Adrenal gland (tissue), 12 donors: ENCODE results near the gene ATAD1. TPM values are rescaled to one million over a fixed set of nuclear protein-coding genes. Genes with fewer than 3 reads are reported as not detected.

ENCODE experiments used
- DNase-seq, 7 donors: peaks; one replicate each; pipeline ENCODE4 v3.0.0-alpha.2; 2019 to 2020
- H3K27ac ChIP-seq, 5 donors: fragments of 200-600 bp; sonication (generic) in 4 of 5; 1 replicate in 3 of 5; 2 replicates in 2 of 5; pipeline versions ENCODE4 v1.5.1 to v1.8.0; 2016 to 2020; ENCODE audit warnings: mild to moderate bottlenecking in 1 of 5
- H3K27me3 ChIP-seq: fragments of 200-600 bp; 2 replicates; pipeline ENCODE4 v1.8.0; 2021
- H3K36me3 ChIP-seq, 2 donors: fragments of 200-600 bp; replicated peaks in 1 of 2; 1 replicate in 1 of 2; 2 replicates in 1 of 2; pipeline versions ENCODE4 v1.5.1 to v1.8.0; 2018 to 2022
- H3K4me1 ChIP-seq, 2 donors: fragments of 200-600 bp; replicated peaks in 1 of 2; 1 replicate in 1 of 2; 2 replicates in 1 of 2; pipeline versions ENCODE4 v1.5.1 to v1.8.0; 2018 to 2021
- H3K4me3 ChIP-seq, 4 donors: fragments of 200-600 bp; sonication (generic) in 3 of 4; one replicate each; pipeline ENCODE4 v1.5.1; 2016 to 2018
- H3K9me3 ChIP-seq, 3 donors: fragments of 200-600 bp; sonication (generic) in 1 of 3; replicated peaks in 1 of 3; 1 replicate in 2 of 3; 2 replicates in 1 of 3; pipeline versions ENCODE4 v1.5.1 to v1.8.0; 2016 to 2021
- POLR2A ChIP-seq, 2 donors: fragments of 450-650 bp; IDR thresholded peaks; one replicate each; pipeline ENCODE4 v1.6.1; 2017; ENCODE audit warnings: antibody characterized with exemption in 2 of 2, mild to moderate bottlenecking in 2 of 2, moderate library complexity in 1 of 2
- WGBS, 4 donors: extraction: QIAGEN DNeasy Blood & Tissue Kit in 2 of 4; methylation state at CpG; one replicate each; pipeline versions ENCODE4 v1.1.5 to v1.1.7; 2013 to 2017; 5-methylcytosine and 5-hydroxymethylcytosine counted together
- intact Hi-C, 2 donors: fragments of 100-400 bp; cut with DNase I; formaldehyde crosslinking; loops; one replicate each; pipeline versions ENCODE4 v1.14.1 to v1.15.0; 2022 to 2023
- polyA plus RNA-seq, 3 donors: library from polyadenylated mRNA; stranded (reverse); fragments of 200-250 nt in 2 of 3; fragments of 350-450 nt in 1 of 3; fragmentation: Illumina TruSeq in 1 of 3; extraction: RNeasy Lipid Tissue Mini Kit (QIAGEN cat#74804) in 1 of 3; gene quantifications; one replicate each; pipeline ENCODE4 v1.2.3, GENCODE V29; 2013 to 2014
- total RNA-seq, 9 donors: library from RNA; depleted of rRNA in 4 of 9; stranded (reverse); fragments of >200 nt in 4 of 9; fragments of 120-200 nt in 1 of 9; fragmentation: NEBNext Ultra II Directional in 1 of 9; extraction: Animal tissue kit (Norgen Biotek cat#: 25700) in 1 of 9; gene quantifications; one replicate each; pipeline versions ENCODE4 v1.1.0 to v1.2.4, GENCODE V29; 2013 to 2023
- TF ChIP-seq, protein P1 (sequence below), 6 experiments: fragments of 450-650 bp in 4 of 6; fragments of 200-600 bp in 2 of 6; sonication (generic) in 1 of 6; IDR thresholded peaks; 1 replicate in 5 of 6; 2 replicates in 1 of 6; pipeline versions ENCODE4 v1.5.1 to v1.8.0; 2016 to 2021; ENCODE audit warnings: antibody characterized with exemption in 6 of 6, mild to moderate bottlenecking in 2 of 6, moderate library complexity in 1 of 6
- donor health status: healthy with polysubstance abuse.
- donor health status: Bipolar disorder and iron deficiency.
- donor health status: DM: yes; HTN: yes; CAD: no.
- donor health status: DM: no; HTN: no; CAD: no.
- donor health status: DM: no; HTN: no; CAD: no.
- donor health status: DM: yes; HTN: yes; CAD: no.

The ATAD1 gene
- total and polyA plus RNA-seq, 12 donors: 8.5 to 119 (median 50.4) TPM

GRCh38 chr10:87707254-87707653 is 110.8 kb downstream of the ATAD1 start:
- DNase-seq: no peak
- Histone ChIP-seq H3K4me3 (no peak overlapping the region), H3K9me3 (no peaks in the 10 kb centered on the region), H3K36me3 (peaks cover 0 to 15% of the 10 kb centered on the region in 2 donors), H3K27ac (peak overlapping the region in 2 of 5 donors; percentile 48 to 57), H3K27me3 (no peaks in the 10 kb centered on the region), H3K4me1 (peaks cover 8 to 33% of the 10 kb centered on the region in 2 donors)
- TF ChIP-seq, protein P1, sequence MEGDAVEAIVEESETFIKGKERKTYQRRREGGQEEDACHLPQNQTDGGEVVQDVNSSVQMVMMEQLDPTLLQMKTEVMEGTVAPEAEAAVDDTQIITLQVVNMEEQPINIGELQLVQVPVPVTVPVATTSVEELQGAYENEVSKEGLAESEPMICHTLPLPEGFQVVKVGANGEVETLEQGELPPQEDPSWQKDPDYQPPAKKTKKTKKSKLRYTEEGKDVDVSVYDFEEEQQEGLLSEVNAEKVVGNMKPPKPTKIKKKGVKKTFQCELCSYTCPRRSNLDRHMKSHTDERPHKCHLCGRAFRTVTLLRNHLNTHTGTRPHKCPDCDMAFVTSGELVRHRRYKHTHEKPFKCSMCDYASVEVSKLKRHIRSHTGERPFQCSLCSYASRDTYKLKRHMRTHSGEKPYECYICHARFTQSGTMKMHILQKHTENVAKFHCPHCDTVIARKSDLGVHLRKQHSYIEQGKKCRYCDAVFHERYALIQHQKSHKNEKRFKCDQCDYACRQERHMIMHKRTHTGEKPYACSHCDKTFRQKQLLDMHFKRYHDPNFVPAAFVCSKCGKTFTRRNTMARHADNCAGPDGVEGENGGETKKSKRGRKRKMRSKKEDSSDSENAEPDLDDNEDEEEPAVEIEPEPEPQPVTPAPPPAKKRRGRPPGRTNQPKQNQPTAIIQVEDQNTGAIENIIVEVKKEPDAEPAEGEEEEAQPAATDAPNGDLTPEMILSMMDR (IDR thresholded peaks at IDR 0.05): no peak
- no peak for TF ChIP-seq POLR2A (IDR thresholded peaks at IDR 0.05)
- intact Hi-C loops: no loop called here
- 92 to 98% (median 95%) methylated on average over 4 of the region's 4 CpGs for WGBS, 4 donors

- Histone ChIP-seq H3K27ac (peak overlapping the region in 2 of 5 donors; percentile 48 to 57), H3K4me1 (peaks cover 8 to 33% of the 10 kb centered on the region in 2 donors), H3K36me3 (peaks cover 0 to 15% of the 10 kb centered on the region in 2 donors), H3K9me3 (no peaks in the 10 kb centered on the region), H3K4me3 (no peak overlapping the region), H3K27me3 (no peaks in the 10 kb centered on the region)
- no peak for TF ChIP-seq POLR2A (IDR thresholded peaks at IDR 0.05)
- TF ChIP-seq, protein P1 (IDR thresholded peaks at IDR 0.05): no peak
- WGBS, 4 donors: 55 to 64% (median 55%) methylated on average over 4 of the region's 4 CpGs
- intact Hi-C loops: no loop called here
- peak; percentile 54 to 88 (median 70) for DNase-seq
Observed at GRCh38 chr10:87706731-87707130, 111.3 kb downstream of the ATAD1 start.

DNA sequence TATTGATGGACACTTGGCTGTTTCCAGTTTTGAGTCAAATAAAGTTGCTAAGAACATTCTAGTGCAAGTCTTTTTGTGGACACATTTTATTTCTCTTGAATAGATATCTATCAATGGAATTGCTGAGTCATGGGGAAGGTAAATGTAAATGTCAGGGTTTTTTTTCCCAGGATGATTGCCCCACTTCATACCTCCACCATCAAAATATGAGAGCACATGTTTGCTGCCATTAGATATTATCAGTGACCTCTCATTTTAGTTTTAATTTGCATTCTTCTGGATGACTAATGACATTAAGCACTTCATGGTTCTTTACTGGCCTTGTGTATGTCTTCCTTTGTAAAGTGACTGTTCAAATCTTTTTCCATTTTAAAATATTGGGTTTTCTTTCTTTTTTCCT is 112.7 kb downstream of the ATAD1 start:
- intact Hi-C loops: no loop called here
- peak overlapping the region in 3 of 5 donors; percentile 33 to 73 (median 38) for H3K27ac ChIP-seq
- H3K4me3 ChIP-seq: no peak overlapping the region
- H3K27me3 ChIP-seq: no peaks in the 10 kb centered on the region
- TF ChIP-seq, protein P1 (IDR thresholded peaks at IDR 0.05): no peak
- no peak for TF ChIP-seq POLR2A (IDR thresholded peaks at IDR 0.05)
- peaks cover 13 to 39% of the 10 kb centered on the region in 2 donors for H3K4me1 ChIP-seq
- no peaks in the 10 kb centered on the region for H3K9me3 ChIP-seq
- peaks cover 0 to 9% of the 10 kb centered on the region in 2 donors for H3K36me3 ChIP-seq
- DNase-seq: no peak

DNA sequence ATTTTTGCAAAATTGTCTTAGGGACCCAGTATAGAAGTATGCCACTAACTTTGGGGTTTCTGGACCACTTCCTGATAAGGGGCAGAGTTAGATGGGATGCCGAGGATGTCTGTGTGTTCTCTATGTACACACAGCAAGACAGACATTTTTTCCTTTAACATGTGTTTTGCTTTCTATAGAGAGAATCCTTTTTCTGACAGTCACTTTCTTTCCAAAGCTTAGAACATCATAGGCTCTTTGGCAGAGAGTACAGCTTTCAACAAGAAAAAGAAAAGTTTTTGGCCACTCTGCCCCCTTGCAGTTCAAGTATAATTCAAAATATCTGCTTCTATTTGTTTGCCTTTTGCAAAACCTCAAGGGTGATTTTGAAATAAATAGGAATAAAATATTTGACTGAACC is 114.3 kb downstream of the ATAD1 start:
- H3K36me3 ChIP-seq: peaks cover 0 to 5% of the 10 kb centered on the region in 2 donors
- intact Hi-C loops: no loop called here
- TF ChIP-seq, protein P1 (IDR thresholded peaks at IDR 0.05): no peak
- no peak for TF ChIP-seq POLR2A (IDR thresholded peaks at IDR 0.05)
- H3K9me3 ChIP-seq: no peaks in the 10 kb centered on the region
- H3K27me3 ChIP-seq: no peaks in the 10 kb centered on the region
- no peak overlapping the region for H3K4me3 ChIP-seq
- WGBS, 4 donors: 67 to 75% (median 68%) methylated on average over 1 of the region's 1 CpG
- H3K4me1 ChIP-seq: peaks cover 15 to 51% of the 10 kb centered on the region in 2 donors
- DNase-seq: no peak
- H3K27ac ChIP-seq: peak overlapping the region in 2 of 5 donors; percentile 38 to 73
